ENCODE results near the gene BARX2.
A peak's percentile ranks its signal among the peaks of the same experiment; 100 is the strongest.
"Not testable (repeated sequence)": the region's sequence is repeated elsewhere in the genome, so short reads cannot be mapped to it uniquely, and the experiment has no call there.

BARX2 gene, protein sequence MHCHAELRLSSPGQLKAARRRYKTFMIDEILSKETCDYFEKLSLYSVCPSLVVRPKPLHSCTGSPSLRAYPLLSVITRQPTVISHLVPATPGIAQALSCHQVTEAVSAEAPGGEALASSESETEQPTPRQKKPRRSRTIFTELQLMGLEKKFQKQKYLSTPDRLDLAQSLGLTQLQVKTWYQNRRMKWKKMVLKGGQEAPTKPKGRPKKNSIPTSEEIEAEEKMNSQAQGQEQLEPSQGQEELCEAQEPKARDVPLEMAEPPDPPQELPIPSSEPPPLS

GRCh38 chr11:129375751-129376657 is at the start of gene BARX2:
Gene BARX2, plus strand, starts transcription at chr11:129375848. Its CDS starts 188 bp downstream, at chr11:129376036.
- no peak for DNase-seq

GRCh38 chr11:129326921-129327320 is 48.7 kb upstream of the BARX2 start:
- no peak for DNase-seq

GRCh38 chr11:129327708-129328107 is 47.9 kb upstream of the BARX2 start:
- not testable (repeated sequence) for DNase-seq

DNA sequence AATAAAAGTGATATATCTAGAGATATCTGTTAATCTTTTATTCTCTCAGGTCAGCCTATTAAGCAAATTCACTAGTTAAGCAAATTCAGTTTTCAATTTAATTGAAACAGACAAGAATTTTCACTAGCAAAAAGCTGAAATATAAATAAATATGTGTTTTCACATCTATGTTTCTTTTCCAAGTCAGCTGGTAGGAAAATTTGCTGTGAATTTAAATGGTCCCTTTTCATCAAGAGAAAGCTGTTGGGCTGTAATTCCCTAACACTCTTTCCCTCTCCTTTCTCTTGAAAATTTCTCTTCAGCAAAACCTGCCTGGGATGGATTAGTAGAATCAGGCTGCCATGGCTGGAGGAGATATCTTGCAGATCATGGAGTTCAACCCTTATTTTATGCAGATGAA is 46.9 kb upstream of the BARX2 start:
- DNase-seq = no peak

DNA sequence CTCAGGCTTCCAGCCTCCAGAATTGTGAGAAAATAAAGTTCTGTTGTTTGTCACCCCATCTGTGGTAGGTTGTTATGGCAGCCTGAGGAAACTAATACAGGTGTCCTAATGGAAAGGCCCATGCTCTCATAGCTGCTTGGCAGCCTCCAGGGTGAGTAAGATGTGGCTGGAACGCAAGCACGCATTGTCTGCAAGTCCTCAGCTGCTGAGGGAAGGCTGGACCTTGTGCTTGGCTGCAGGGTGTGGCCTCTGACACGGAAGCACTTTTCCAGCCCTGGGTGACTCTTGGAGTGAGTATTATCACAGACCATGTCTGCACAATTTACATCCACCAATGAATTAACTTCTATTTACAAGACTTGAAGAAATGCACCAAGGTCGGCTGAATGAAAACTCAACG is 44.4 kb upstream of the BARX2 start:
- no peak for DNase-seq

GRCh38 chr11:129331871-129332274 is 43.8 kb upstream of the BARX2 start:
- DNase-seq = peak; percentile 66

DNA sequence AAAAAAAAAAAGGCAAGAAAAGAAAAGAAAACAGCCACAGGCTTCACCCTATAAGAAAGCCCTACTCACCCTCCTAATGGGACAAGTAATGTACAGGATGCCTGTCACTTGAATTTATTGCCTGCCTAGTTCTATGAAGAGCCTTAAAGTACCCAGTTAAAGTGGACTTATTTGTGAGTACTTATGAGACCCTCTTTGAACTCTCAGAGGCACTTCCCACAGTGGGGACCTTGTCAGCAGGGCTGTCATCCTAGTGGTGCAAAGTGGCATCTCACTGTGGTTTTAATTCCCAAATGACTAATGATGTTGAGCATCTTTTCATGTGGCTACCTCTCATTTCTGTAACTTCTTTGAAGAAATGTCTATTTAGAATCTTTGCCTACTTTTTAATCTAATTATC is 41.8 kb upstream of the BARX2 start:
- DNase-seq = no peak

DNA sequence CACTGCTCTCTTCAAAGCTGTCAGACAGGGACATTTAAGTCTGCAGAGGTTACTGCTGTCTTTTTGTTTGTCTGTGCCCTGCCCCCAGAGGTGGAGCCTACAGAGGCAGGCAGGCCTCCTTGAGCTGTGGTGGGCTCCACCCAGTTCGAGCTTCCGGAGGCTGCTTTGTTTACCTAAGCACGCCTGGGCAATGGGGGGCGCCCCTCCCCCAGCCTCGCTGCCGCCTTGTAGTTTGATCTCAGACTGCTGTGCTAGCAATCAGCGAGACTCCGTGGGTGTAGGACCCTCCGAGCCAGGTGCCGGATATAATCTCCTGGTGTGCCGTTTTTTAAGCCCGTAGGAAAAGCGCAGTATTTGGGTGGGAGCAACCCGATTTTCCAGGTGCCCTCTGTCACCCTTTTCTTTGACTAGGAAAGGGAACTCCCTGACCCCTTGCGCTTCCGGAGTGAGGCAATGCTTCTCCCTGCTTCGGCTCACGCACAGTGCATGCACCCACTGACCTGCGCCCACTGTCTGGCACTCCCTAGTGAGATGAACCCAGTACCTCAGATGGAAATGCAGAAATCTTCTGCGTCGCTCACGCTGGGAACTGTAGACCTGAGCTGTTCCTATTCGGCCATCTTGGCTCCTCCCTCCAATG is 31.2 kb upstream of the BARX2 start:
- DNase-seq = not testable (repeated sequence)

DNA sequence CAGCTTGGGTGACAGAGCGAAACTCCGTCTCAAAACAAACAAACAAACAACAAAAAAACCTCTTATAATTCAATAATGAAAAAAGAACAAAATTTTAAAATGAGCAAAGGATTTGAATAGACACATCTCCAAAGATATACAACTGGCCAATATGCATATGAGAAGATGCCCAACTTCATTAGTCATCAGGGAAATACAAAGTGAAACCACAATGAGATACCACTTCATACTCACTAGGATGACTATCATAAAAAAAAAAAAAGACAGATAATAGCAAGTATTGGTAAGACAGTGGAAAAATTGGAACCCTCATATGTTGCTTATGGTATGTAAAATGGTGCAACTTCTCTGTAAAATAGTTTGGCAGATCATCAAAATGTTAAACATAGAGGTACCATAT is 28.7 kb upstream of the BARX2 start:
- DNase-seq = no peak

DNA sequence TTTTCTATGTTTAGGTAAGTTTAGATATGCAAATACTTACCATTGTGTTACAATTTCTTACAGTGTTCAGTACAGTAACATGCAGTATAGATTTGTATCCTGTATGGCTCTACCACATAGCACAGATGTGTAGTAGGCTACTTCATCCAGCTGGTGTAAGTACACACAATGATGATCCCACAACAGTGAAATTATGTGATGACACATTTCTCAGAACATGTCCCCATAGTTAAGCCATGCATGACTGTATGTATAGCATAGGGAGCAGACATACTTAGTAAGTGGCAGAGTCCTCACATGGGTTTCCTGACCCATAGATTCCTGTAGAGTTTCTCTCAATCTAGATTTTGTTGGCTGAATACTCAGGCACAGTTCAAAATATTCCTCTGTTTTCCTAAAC is 26.8 kb upstream of the BARX2 start:
- no peak for DNase-seq

DNA sequence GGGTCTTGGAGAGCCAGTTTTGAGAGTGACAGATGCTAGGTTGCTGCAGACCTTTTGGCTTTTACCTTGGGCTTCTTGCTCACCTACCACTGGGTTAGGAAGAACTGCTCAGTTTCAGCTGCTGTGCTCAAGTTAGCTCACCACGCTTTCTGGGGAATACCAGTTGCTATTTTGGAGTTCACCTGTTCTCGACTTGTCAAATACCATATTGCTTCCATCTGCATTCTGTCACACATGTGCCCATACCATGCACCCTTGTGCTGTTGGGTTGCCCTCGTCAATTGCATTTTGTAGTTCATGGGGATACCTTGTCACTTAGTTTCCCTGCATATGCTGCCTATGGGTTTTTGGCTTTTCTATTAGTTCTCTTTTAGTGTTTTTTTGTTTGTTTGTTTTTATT is 23.0 kb upstream of the BARX2 start:
- DNase-seq = no peak

GRCh38 chr11:129354691-129355090 is 21.0 kb upstream of the BARX2 start:
- DNase-seq = no peak

DNA sequence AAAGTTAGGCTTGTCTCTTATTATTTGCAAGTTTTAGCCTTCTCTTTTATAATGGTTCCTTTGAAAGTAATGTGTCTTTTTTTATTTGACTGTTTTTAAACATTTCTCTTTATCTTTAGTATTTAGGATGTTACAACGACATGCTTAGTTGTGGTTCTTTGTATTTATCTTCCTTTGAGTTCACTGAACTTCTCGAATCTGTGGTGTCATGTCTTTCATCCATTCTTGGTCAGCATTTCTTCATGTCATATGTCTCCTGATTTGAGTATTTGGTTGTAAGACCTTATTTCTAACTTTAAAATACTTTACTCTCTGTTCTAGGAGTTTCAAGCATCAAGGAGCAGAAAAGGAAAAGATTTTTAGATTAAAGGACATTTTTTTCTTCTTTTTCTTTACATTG is 15.9 kb upstream of the BARX2 start:
- DNase-seq = no peak

DNA sequence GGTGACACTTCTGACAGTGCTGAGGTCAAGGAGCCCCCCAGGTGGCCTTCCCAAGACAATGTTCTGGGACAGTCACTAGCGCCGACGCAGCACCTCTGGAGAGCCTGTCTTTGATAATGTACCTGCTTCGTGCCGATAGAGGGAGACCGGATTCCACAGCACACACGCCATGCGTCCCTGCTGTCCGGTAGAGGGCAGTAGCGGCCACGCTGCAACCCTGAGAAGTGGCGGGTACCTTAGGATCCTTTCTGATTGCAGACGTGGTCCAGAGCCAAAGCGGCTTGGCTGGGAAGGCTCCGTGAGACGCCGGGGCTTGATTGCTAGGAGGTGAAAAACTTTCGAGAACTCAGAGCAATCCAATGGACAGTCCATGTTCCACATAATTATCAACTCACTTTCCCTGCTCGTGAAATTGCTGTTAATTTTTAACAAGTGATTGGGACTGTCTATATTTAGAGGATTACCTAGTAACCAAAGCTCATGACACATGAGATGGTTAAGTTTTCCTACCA is 11.4 kb upstream of the BARX2 start:
- peak; percentile 79 for DNase-seq

GRCh38 chr11:129365816-129366215 is 9.8 kb upstream of the BARX2 start:
- DNase-seq = no peak

DNA sequence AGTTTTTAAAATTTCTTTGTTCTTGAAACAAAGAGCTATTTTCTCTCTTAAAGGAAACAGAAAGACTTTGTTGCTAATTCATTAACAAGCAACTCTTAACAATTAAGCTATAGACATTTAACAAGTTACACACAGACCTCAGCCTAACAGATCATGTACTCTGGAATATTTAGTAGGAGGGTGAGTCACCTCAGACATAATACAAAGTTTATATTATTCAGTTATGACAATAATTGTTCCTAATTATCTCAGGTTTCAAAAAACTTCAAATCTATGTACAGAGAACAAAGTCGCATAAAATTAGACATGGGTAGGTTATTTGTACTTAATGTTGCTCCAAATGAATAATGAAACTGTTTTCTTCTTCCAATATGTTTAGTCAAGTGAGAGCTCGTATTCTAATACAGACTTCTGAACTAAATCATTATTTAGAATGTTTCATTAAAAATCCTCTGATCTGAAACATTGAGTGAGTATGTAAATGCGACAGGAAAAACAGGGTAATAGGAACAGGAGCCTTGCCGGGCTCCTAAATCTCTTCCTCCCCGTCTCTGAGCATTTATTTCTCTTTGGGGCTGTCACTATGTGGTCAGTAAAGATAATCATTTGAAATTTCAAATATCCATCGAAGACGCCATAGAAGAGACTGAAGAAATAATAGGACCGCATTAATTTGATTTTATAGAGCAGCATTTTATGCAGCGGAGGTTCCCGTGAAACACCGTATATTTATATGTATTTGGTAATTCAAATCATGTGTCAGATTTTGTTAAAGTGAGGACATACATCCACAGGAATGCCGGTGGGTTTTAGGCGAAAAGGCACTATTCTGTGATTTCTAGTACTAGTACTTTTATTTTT is 8.7 kb upstream of the BARX2 start:
- DNase-seq = no peak

DNA sequence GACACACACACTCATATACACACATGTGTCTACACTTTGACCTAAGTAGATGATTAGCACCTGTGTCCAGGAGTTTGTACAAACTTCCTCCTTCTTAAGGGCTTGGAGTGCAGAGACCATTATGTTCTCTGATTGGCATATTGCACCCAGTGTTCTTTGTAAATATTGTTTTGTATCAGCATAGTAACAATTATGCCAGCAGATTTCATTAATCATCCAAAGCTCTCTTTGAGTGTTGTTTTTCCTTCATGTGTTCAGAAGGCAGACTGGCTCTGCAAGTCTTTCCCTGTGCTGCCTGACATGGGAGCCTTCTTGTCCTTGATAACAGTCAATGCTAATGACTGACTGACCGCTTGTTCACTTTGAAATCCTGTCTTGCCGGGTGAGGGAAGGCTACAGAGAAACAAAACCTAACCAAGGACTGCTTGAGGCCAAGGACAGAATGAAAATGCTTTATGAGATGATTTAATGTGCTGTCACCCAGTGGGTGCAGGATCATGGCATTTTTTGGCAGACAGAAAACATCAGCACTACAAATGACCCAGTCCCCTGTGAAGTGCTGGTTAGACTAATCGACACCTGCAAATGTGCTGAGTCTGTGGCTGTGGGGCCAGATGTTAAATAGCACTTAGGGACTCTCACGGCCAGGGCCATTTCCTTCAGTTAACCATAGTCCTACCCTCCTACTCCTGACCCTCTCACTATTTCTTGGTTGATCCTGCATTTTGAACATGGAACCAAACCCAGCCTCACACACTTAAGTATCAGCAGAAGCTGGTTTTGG is 6.6 kb upstream of the BARX2 start:
- no peak for DNase-seq

- DNase-seq = no peak
Observed at GRCh38 chr11:129370715-129371114, 4.9 kb upstream of the BARX2 start.

- no peak for DNase-seq
Observed at GRCh38 chr11:129372609-129373488, 2.8 kb upstream of the BARX2 start.

GRCh38 chr11:129373489-129373953 is 2.1 kb upstream of the BARX2 start:
- no peak for DNase-seq

Measured in activated naive CD4-positive, alpha-beta T cell treated with anti-CD3 and anti-CD28 coated beads, Interleukin-2, amount 50 U/mL, for 16 hours (primary cell).